HEK293 (cell line): ENCODE data around the gene PHACTR2.

ENCODE experiments used
- CTCF ChIA-PET: fragments of 350-600 bp; formaldehyde crosslinking; extraction: SDS; loops from one replicate; lab custom pipeline; 2021; ENCODE audit warnings: antibody characterized with exemption; lab: Yijun Ruan, JAX
- POLR2A ChIA-PET: fragments of 300-600 bp; formaldehyde crosslinking; extraction: SDS; loops from one replicate; lab custom pipeline; 2020; ENCODE audit warnings: antibody characterized with exemption, inconsistent platforms; lab: Yijun Ruan, JAX
- H3K27ac ChIP-seq: fragments of 200-500 bp; sonication (Bioruptor generic); 2 replicates; pipeline ENCODE4 v1.5.1; 2014; ENCODE audit warnings: low read depth, low read length, control low read depth, inconsistent platforms; ENCODE audit errors: extremely low read depth
- H3K36me3 ChIP-seq, 2 experiments: fragments of 200-500 bp in 1 of 2; sonication (Bioruptor generic) in 1 of 2; 1 replicate in 1 of 2; 2 replicates in 1 of 2; pipeline ENCODE4 v1.5.1; 2014 to 2017; ENCODE audit warnings: inconsistent platforms in 2 of 2, low read length in 2 of 2; ENCODE audit not compliant: control insufficient read depth in 2 of 2, insufficient read depth in 1 of 2
- H3K4me1 ChIP-seq: fragments of 200-500 bp; sonication (Bioruptor generic); 2 replicates; pipeline ENCODE4 v1.5.1; 2014; ENCODE audit warnings: mild to moderate bottlenecking, low read length, inconsistent platforms; ENCODE audit not compliant: control insufficient read depth, insufficient read depth
- H3K4me3 ChIP-seq: 2 replicates; pipeline ENCODE4 v1.5.1; 2011; ENCODE audit warnings: low read depth, mild to moderate bottlenecking, control low read depth, low read length, moderate library complexity
- H3K9me3 ChIP-seq: fragments of 200-500 bp; sonication (Bioruptor generic); 2 replicates; pipeline ENCODE4 v1.5.1; 2014; ENCODE audit warnings: low read depth, low read length, inconsistent platforms; ENCODE audit not compliant: control insufficient read depth, insufficient read depth
- BCL11B ChIP-seq: fragments of 450-650 bp; formaldehyde crosslinking; IDR thresholded peaks from 2 replicates; pipeline ENCODE4 v1.5.1; 2016; ENCODE audit warnings: low read depth, missing biosample characterization, missing genetic modification characterization
- KLF1 ChIP-seq: fragments of 450-650 bp; formaldehyde crosslinking; IDR thresholded peaks from 2 replicates; pipeline ENCODE4 v1.5.1; 2016; ENCODE audit warnings: missing biosample characterization, missing genetic modification characterization
- YY2 ChIP-seq: fragments of 450-650 bp; formaldehyde crosslinking; IDR thresholded peaks from 2 replicates; pipeline ENCODE4 v1.5.1; 2016; ENCODE audit warnings: missing biosample characterization, missing genetic modification characterization
- ZNF114 ChIP-seq: fragments of 450-650 bp; formaldehyde crosslinking; IDR thresholded peaks from 2 replicates; pipeline ENCODE4 v1.5.0; 2017; ENCODE audit warnings: missing biosample characterization, missing genetic modification characterization
- ZNF146 ChIP-seq: fragments of 450-650 bp; formaldehyde crosslinking; IDR thresholded peaks from 2 replicates; pipeline ENCODE4 v1.5.1; 2016; ENCODE audit warnings: missing biosample characterization, missing genetic modification characterization
- ZNF157 ChIP-seq: fragments of 450-650 bp; formaldehyde crosslinking; IDR thresholded peaks from 2 replicates; pipeline ENCODE4 v1.5.1; 2016; ENCODE audit warnings: missing biosample characterization, missing genetic modification characterization
- ZNF16 ChIP-seq: fragments of 450-650 bp; formaldehyde crosslinking; IDR thresholded peaks from 2 replicates; pipeline ENCODE4 v1.5.1; 2016; ENCODE audit warnings: low read depth, missing biosample characterization, missing genetic modification characterization
- ZNF19 ChIP-seq: fragments of 450-650 bp; formaldehyde crosslinking; IDR thresholded peaks from 2 replicates; pipeline ENCODE4; 2016; ENCODE audit warnings: missing biosample characterization, missing genetic modification characterization, low read depth
- ZNF202 ChIP-seq: fragments of 450-650 bp; formaldehyde crosslinking; IDR thresholded peaks from 2 replicates; pipeline ENCODE4 v1.5.1; 2016; ENCODE audit warnings: missing biosample characterization, missing genetic modification characterization, borderline replicate concordance
- ZNF211 ChIP-seq: fragments of 450-650 bp; formaldehyde crosslinking; IDR thresholded peaks from 2 replicates; pipeline ENCODE4 v1.5.1; 2016; ENCODE audit warnings: low read depth, missing biosample characterization, missing genetic modification characterization
- ZNF23 ChIP-seq: fragments of 450-650 bp; formaldehyde crosslinking; IDR thresholded peaks from 2 replicates; pipeline ENCODE4 v1.5.1; 2016; ENCODE audit warnings: missing biosample characterization, missing genetic modification characterization, borderline replicate concordance
- ZNF311 ChIP-seq: fragments of 450-650 bp; formaldehyde crosslinking; IDR thresholded peaks from 2 replicates; pipeline ENCODE4 v1.5.1; 2017; ENCODE audit warnings: missing biosample characterization, missing genetic modification characterization, borderline replicate concordance
- ZNF37A ChIP-seq: fragments of 450-650 bp; IDR thresholded peaks from 2 replicates; pipeline ENCODE4 v1.5.1; 2018; ENCODE audit warnings: missing biosample characterization, missing genetic modification characterization
- ZNF394 ChIP-seq: fragments of 450-650 bp; formaldehyde crosslinking; IDR thresholded peaks from 2 replicates; pipeline ENCODE4 v1.5.1; 2016; ENCODE audit warnings: missing biosample characterization, missing genetic modification characterization, mild to moderate bottlenecking, moderate library complexity, borderline replicate concordance
- ZNF404 ChIP-seq: fragments of 450-650 bp; formaldehyde crosslinking; IDR thresholded peaks from 2 replicates; pipeline ENCODE4 v1.5.1; 2017; ENCODE audit warnings: missing biosample characterization, missing genetic modification characterization
- ZNF416 ChIP-seq: fragments of 450-650 bp; formaldehyde crosslinking; IDR thresholded peaks from 2 replicates; pipeline ENCODE4 v1.5.1; 2016; ENCODE audit warnings: missing biosample characterization, missing genetic modification characterization
- ZNF596 ChIP-seq: fragments of 450-650 bp; IDR thresholded peaks from 2 replicates; pipeline ENCODE4 v1.5.0; 2018; ENCODE audit warnings: missing biosample characterization, mild to moderate bottlenecking, missing genetic modification characterization, moderate library complexity
- ZNF624 ChIP-seq: fragments of 450-650 bp; formaldehyde crosslinking; IDR thresholded peaks from 2 replicates; pipeline ENCODE4 v1.5.1; 2017; ENCODE audit warnings: missing biosample characterization, missing genetic modification characterization
- ZNF747 ChIP-seq: fragments of 450-650 bp; formaldehyde crosslinking; IDR thresholded peaks from 2 replicates; pipeline ENCODE4 v1.5.1; 2016; ENCODE audit warnings: missing biosample characterization, missing genetic modification characterization
- ZNF768 ChIP-seq: fragments of 450-650 bp; formaldehyde crosslinking; IDR thresholded peaks from 2 replicates; pipeline ENCODE4 v1.5.1; 2018; ENCODE audit warnings: missing biosample characterization, mild to moderate bottlenecking, missing genetic modification characterization
- ZNF792 ChIP-seq: fragments of 450-650 bp; formaldehyde crosslinking; IDR thresholded peaks from 2 replicates; pipeline ENCODE4 v1.5.1; 2016; ENCODE audit warnings: missing biosample characterization, missing genetic modification characterization
- ZNF837 ChIP-seq: fragments of 450-650 bp; formaldehyde crosslinking; IDR thresholded peaks from 2 replicates; pipeline ENCODE4 v1.5.1; 2016; ENCODE audit warnings: missing biosample characterization, missing genetic modification characterization
- ZSCAN30 ChIP-seq: fragments of 450-650 bp; IDR thresholded peaks from 2 replicates; pipeline ENCODE4 v1.5.1; 2018; ENCODE audit warnings: missing biosample characterization, mild to moderate bottlenecking, missing genetic modification characterization, moderate library complexity
- TF ChIP-seq, protein P1 (sequence below): fragments of 450-650 bp; formaldehyde crosslinking; IDR thresholded peaks from 2 replicates; pipeline ENCODE4 v1.5.1; 2016; ENCODE audit warnings: missing biosample characterization, missing genetic modification characterization
- TF ChIP-seq, protein P2 (sequence below): fragments of 450-650 bp; formaldehyde crosslinking; IDR thresholded peaks from 2 replicates; pipeline ENCODE4 v1.5.1; 2017; ENCODE audit warnings: missing biosample characterization, missing genetic modification characterization
- TF ChIP-seq, protein P3 (sequence below): fragments of 450-650 bp; formaldehyde crosslinking; IDR thresholded peaks from 2 replicates; pipeline ENCODE4 v1.5.1; 2017; ENCODE audit warnings: missing biosample characterization, missing genetic modification characterization
- TF ChIP-seq, protein P4 (sequence below): fragments of 450-650 bp; formaldehyde crosslinking; IDR thresholded peaks from 2 replicates; pipeline ENCODE4 v1.5.1; 2016; ENCODE audit warnings: missing biosample characterization, missing genetic modification characterization, borderline replicate concordance

Gene PHACTR2

DNA sequence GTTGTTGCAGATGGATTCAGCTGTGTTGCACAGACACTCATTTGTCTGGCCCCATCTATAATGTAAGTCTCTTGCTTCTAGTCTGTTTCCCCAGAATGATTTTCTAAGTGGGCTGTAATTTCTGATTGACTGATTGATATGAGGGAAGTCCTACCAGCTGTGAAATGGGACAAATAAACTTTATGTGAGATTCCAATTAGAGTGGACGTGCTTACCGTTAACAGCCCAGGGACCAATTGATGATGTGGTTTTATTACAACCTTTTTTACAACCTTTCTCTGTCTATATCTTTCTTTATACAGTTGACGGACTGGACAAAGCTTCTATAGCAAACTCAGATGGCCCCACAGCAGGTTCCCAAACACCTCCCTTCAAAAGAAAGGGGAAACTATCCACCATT lies 33.9 kb downstream of the PHACTR2 start:
- Histone ChIP-seq H3K9me3 (no peaks in the 10 kb centered on the region), H3K36me3 (peaks cover 0 to 4% of the 10 kb centered on the region in 2 experiments; a peak in 1 of 3 replicates), H3K27ac (no peak overlapping the region), H3K4me3 (no peak overlapping the region), H3K4me1 (no peaks in the 10 kb centered on the region)
- POLR2A ChIA-PET = no interaction called here
- no peak for TF ChIP-seq ZNF16 (tag by site-specific recombination)
- TF ChIP-seq YY2 = no peak
- TF ChIP-seq ZNF37A (tag by site-specific recombination) = no peak
- TF ChIP-seq ZNF792 (tag by site-specific recombination) = no peak
- TF ChIP-seq ZSCAN30 (tag by site-specific recombination) = no peak
- TF ChIP-seq ZNF19 = no peak
- TF ChIP-seq ZNF157 (tag by site-specific recombination) = no peak
- TF ChIP-seq ZNF23 (tag by site-specific recombination) = no peak
- no peak for TF ChIP-seq ZNF394 (tag by site-specific recombination)
- TF ChIP-seq, protein P1, sequence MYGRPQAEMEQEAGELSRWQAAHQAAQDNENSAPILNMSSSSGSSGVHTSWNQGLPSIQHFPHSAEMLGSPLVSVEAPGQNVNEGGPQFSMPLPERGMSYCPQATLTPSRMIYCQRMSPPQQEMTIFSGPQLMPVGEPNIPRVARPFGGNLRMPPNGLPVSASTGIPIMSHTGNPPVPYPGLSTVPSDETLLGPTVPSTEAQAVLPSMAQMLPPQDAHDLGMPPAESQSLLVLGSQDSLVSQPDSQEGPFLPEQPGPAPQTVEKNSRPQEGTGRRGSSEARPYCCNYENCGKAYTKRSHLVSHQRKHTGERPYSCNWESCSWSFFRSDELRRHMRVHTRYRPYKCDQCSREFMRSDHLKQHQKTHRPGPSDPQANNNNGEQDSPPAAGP (tag by site-specific recombination) = no peak
- no peak for TF ChIP-seq ZNF211 (tag by site-specific recombination)
- TF ChIP-seq, protein P2, sequence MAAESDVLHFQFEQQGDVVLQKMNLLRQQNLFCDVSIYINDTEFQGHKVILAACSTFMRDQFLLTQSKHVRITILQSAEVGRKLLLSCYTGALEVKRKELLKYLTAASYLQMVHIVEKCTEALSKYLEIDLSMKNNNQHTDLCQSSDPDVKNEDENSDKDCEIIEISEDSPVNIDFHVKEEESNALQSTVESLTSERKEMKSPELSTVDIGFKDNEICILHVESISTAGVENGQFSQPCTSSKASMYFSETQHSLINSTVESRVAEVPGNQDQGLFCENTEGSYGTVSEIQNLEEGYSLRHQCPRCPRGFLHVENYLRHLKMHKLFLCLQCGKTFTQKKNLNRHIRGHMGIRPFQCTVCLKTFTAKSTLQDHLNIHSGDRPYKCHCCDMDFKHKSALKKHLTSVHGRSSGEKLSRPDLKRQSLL (tag by site-specific recombination) = no peak
- no peak for TF ChIP-seq ZNF114 (tag by site-specific recombination)
- CTCF ChIA-PET = interaction anchor here (0.6 to 0.9 kb wide), 3 partner anchors 136 to 469 kb away, joined by 3 read pairs; no protein-coding TSS in a partner anchor

DNA sequence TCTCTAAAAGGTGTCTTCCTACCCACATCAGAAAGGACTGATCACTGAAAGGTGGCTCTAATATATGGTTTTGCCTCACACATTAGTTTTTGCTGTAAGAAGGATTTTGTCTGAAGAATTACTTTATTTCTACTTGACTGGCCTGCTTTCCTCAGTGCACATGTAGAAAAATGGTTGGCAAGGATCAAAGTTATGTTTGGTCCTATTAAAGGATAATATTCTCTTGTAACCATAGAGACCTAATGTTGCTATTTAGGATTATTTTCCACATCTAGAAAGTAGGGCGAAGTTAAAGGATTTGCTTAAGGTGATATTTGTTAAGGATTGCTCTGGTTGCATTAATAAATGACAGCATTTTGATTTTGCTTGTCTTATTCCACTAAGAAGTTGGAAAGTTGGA lies 40.7 kb downstream of the PHACTR2 start:
- POLR2A ChIA-PET = interaction anchor here (0.6 kb wide), 1 partner anchor 15 kb away, joined by 5 read pairs; no protein-coding TSS in a partner anchor
- Histone ChIP-seq H3K27ac (no peak overlapping the region), H3K4me1 (no peaks in the 10 kb centered on the region), H3K36me3 (peaks cover 0 to 6% of the 10 kb centered on the region in 2 experiments; a peak in 1 of 3 replicates), H3K9me3 (no peaks in the 10 kb centered on the region), H3K4me3 (no peak overlapping the region)
- TF ChIP-seq ZNF146 (no peak), ZNF404 (tag by site-specific recombination) (no peak), ZNF768 (no peak), ZNF624 (tag by site-specific recombination) (no peak), ZNF311 (no peak)
- CTCF ChIA-PET = no interaction called here

DNA sequence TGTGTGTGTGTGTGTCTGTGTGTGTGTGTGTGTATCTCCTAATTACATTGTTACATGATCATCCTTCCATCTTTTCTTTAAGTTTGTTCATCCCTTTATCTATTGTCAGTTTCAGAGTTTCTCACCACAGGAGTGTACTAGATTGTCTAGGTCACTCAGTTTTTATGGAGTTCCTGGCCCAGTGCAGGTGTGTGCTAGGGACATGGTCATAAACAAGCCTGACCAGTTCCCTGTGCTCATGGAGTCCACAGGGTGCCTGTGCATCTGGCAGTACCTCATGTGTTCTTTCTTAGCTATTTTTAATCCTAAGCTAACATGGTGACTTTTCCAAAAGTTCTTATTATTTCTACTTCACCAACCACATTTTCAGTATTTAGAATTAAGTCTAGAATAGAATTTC lies 43.9 kb downstream of the PHACTR2 start:
- CTCF ChIA-PET = no interaction called here
- POLR2A ChIA-PET = no interaction called here

More for the DNA sequence above, 43.9 kb downstream of the PHACTR2 start:
- no peaks in the 10 kb centered on the region for H3K4me1 ChIP-seq
- TF ChIP-seq YY2 (no peak), ZNF416 (no peak), ZNF202 (no peak), ZNF837 (tag by site-specific recombination) (no peak), BCL11B (tag by site-specific recombination) (no peak), ZNF747 (no peak), KLF1 (tag by site-specific recombination) (no peak), ZNF596 (tag by site-specific recombination) (no peak)
- TF ChIP-seq, protein P3, sequence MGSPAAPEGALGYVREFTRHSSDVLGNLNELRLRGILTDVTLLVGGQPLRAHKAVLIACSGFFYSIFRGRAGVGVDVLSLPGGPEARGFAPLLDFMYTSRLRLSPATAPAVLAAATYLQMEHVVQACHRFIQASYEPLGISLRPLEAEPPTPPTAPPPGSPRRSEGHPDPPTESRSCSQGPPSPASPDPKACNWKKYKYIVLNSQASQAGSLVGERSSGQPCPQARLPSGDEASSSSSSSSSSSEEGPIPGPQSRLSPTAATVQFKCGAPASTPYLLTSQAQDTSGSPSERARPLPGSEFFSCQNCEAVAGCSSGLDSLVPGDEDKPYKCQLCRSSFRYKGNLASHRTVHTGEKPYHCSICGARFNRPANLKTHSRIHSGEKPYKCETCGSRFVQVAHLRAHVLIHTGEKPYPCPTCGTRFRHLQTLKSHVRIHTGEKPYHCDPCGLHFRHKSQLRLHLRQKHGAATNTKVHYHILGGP (tag by site-specific recombination) = no peak
- TF ChIP-seq, protein P4, sequence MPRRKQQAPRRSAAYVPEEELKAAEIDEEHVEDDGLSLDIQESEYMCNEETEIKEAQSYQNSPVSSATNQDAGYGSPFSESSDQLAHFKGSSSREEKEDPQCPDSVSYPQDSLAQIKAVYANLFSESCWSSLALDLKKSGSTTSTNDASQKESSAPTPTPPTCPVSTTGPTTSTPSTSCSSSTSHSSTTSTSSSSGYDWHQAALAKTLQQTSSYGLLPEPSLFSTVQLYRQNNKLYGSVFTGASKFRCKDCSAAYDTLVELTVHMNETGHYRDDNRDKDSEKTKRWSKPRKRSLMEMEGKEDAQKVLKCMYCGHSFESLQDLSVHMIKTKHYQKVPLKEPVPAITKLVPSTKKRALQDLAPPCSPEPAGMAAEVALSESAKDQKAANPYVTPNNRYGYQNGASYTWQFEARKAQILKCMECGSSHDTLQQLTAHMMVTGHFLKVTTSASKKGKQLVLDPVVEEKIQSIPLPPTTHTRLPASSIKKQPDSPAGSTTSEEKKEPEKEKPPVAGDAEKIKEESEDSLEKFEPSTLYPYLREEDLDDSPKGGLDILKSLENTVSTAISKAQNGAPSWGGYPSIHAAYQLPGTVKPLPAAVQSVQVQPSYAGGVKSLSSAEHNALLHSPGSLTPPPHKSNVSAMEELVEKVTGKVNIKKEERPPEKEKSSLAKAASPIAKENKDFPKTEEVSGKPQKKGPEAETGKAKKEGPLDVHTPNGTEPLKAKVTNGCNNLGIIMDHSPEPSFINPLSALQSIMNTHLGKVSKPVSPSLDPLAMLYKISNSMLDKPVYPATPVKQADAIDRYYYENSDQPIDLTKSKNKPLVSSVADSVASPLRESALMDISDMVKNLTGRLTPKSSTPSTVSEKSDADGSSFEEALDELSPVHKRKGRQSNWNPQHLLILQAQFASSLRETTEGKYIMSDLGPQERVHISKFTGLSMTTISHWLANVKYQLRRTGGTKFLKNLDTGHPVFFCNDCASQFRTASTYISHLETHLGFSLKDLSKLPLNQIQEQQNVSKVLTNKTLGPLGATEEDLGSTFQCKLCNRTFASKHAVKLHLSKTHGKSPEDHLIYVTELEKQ (tag by site-specific recombination) = no peak
- no peak overlapping the region for H3K4me3 ChIP-seq
- peaks cover 0 to 4% of the 10 kb centered on the region in 2 experiments; a peak in 1 of 3 replicates for H3K36me3 ChIP-seq
- no peaks in the 10 kb centered on the region for H3K9me3 ChIP-seq
- no peak overlapping the region for H3K27ac ChIP-seq
